Neural progenitor cell (in vitro differentiated cells): ENCODE results near the gene PPAT.

Source experiments
- EZH2 ChIP-seq: fragments of 200-600 bp; sonication (generic); IDR thresholded peaks from 2 replicates; pipeline ENCODE4 v1.6.1; 2017; ENCODE audit warnings: antibody characterized with exemption, mild to moderate bottlenecking, moderate library complexity
- TF ChIP-seq, protein P1 (sequence below): fragments of 200-600 bp; sonication (generic); IDR thresholded peaks from 2 replicates; pipeline ENCODE4 v1.5.1; 2017; ENCODE audit warnings: antibody characterized with exemption, mild to moderate bottlenecking

DNA sequence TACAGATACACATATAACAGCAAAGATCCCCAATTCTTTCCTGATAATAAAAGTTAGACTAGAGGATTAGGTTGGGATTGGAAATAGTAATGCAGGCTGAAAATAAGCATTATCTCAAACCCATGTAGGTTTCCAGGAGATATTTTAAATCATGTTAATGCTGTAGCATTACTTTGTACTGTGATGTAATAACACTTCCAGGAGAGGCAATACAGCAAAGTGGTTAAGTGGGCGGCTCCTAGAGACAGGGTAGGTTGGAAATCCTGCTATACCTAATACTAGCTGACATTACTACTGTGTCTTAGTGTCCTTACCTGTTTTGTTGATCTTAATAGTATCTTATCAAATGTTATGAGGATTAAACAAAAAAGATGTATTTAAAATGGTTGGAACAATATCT is 10.3 kb upstream of the PPAT start:
- TF ChIP-seq, protein P1, sequence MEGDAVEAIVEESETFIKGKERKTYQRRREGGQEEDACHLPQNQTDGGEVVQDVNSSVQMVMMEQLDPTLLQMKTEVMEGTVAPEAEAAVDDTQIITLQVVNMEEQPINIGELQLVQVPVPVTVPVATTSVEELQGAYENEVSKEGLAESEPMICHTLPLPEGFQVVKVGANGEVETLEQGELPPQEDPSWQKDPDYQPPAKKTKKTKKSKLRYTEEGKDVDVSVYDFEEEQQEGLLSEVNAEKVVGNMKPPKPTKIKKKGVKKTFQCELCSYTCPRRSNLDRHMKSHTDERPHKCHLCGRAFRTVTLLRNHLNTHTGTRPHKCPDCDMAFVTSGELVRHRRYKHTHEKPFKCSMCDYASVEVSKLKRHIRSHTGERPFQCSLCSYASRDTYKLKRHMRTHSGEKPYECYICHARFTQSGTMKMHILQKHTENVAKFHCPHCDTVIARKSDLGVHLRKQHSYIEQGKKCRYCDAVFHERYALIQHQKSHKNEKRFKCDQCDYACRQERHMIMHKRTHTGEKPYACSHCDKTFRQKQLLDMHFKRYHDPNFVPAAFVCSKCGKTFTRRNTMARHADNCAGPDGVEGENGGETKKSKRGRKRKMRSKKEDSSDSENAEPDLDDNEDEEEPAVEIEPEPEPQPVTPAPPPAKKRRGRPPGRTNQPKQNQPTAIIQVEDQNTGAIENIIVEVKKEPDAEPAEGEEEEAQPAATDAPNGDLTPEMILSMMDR = no peak
- TF ChIP-seq EZH2 = no peak
